DMS153 (cell line): ENCODE data around the gene MAP1LC3A.

ENCODE experiments used
- DNase-seq: peaks from one replicate; lab custom pipeline; 2025; lab: John Stamatoyannopoulos, UW

Gene MAP1LC3A

GRCh38 chr20:34529742-34530141 lies 28.8 kb upstream of the MAP1LC3A start:
- no peak for DNase-seq

GRCh38 chr20:34530342-34530741 lies 28.2 kb upstream of the MAP1LC3A start:
- no peak for DNase-seq

GRCh38 chr20:34531608-34532265 lies 26.8 kb upstream of the MAP1LC3A start:
- no peak for DNase-seq

GRCh38 chr20:34532320-34532719 lies 26.2 kb upstream of the MAP1LC3A start:
- DNase-seq, result no peak

- no peak for DNase-seq
These were observed 25.8 kb upstream of the MAP1LC3A start for GRCh38 chr20:34532756-34533155.

GRCh38 chr20:34534391-34535165 lies 23.9 kb upstream of the MAP1LC3A start:
- DNase-seq, result no peak

- no peak for DNase-seq
These were observed 23.1 kb upstream of the MAP1LC3A start for GRCh38 chr20:34535301-34535840.

- no peak for DNase-seq
These were observed 22.7 kb upstream of the MAP1LC3A start for GRCh38 chr20:34535857-34536256.

GRCh38 chr20:34536798-34537394 lies 21.6 kb upstream of the MAP1LC3A start:
- no peak for DNase-seq

- no peak for DNase-seq
These were observed 20.9 kb upstream of the MAP1LC3A start for GRCh38 chr20:34537651-34538050.

GRCh38 chr20:34538671-34539123 lies 19.8 kb upstream of the MAP1LC3A start:
- DNase-seq, result no peak

- no peak for DNase-seq
These were observed 18.8 kb upstream of the MAP1LC3A start for GRCh38 chr20:34539756-34540155.

- no peak for DNase-seq
These were observed 17.8 kb upstream of the MAP1LC3A start for GRCh38 chr20:34540596-34541263.

- DNase-seq, result no peak
These were observed 17.1 kb upstream of the MAP1LC3A start for GRCh38 chr20:34541264-34541901.

GRCh38 chr20:34541917-34542316 lies 16.6 kb upstream of the MAP1LC3A start:
- no peak for DNase-seq

GRCh38 chr20:34542439-34542838 lies 16.1 kb upstream of the MAP1LC3A start:
- no peak for DNase-seq

GRCh38 chr20:34543463-34544056 lies 15.0 kb upstream of the MAP1LC3A start:
- DNase-seq, result no peak

- no peak for DNase-seq
These were observed 14.3 kb upstream of the MAP1LC3A start for GRCh38 chr20:34544109-34544796.

- peak; percentile 82 for DNase-seq
These were observed 11.8 kb upstream of the MAP1LC3A start for GRCh38 chr20:34546751-34547181.

GRCh38 chr20:34547844-34548613 lies 10.5 kb upstream of the MAP1LC3A start:
- no peak for DNase-seq
